Measurements from ENCODE around the gene DNAAF1.
"Not testable (repeated sequence)": the region's sequence is repeated elsewhere in the genome, so short reads cannot be mapped to it uniquely, and the experiment has no call there.

DNAAF1 gene

GRCh38 chr16:84144859-84145639 lies at the start of gene DNAAF1, which contains the start of gene HSDL1:
Gene DNAAF1, plus strand, starts transcription at chr16:84145308. Its CDS starts 133 bp downstream, at chr16:84145441.
Gene HSDL1, minus strand, starts transcription at chr16:84145177. Its CDS starts 13,856 bp downstream, at chr16:84131321.
- DNase-seq = peak; percentile 91

GRCh38 chr16:84095466-84095865 lies 49.6 kb upstream of the DNAAF1 start:
- no peak for DNase-seq

GRCh38 chr16:84096447-84097005 lies 48.6 kb upstream of the DNAAF1 start:
- DNase-seq = no peak

- DNase-seq = no peak
Measured at GRCh38 chr16:84098939-84099338, 46.2 kb upstream of the DNAAF1 start.

GRCh38 chr16:84103678-84104077 lies 41.4 kb upstream of the DNAAF1 start:
- no peak for DNase-seq

GRCh38 chr16:84104231-84104630 lies 40.9 kb upstream of the DNAAF1 start:
- no peak for DNase-seq

- DNase-seq = no peak
Measured at GRCh38 chr16:84105301-84105815, 39.8 kb upstream of the DNAAF1 start.

GRCh38 chr16:84105948-84106740 lies 39.0 kb upstream of the DNAAF1 start:
- DNase-seq = no peak

- no peak for DNase-seq
Measured at GRCh38 chr16:84107921-84108320, 37.2 kb upstream of the DNAAF1 start.

- DNase-seq = peak; percentile 33
Measured at GRCh38 chr16:84109598-84110335, 35.3 kb upstream of the DNAAF1 start.

- DNase-seq = no peak
Measured at GRCh38 chr16:84110527-84110926, 34.6 kb upstream of the DNAAF1 start.

GRCh38 chr16:84111525-84111924 lies 33.6 kb upstream of the DNAAF1 start:
- no peak for DNase-seq

GRCh38 chr16:84111949-84112348 lies 33.2 kb upstream of the DNAAF1 start:
- not testable (repeated sequence) for DNase-seq

GRCh38 chr16:84115919-84116719 lies 29.0 kb upstream of the DNAAF1 start:
- DNase-seq = peak; percentile 34

- DNase-seq = peak; percentile 99
Measured at GRCh38 chr16:84116720-84117493, 28.2 kb upstream of the DNAAF1 start, which contains the start of gene MBTPS1. Gene MBTPS1, minus strand, starts transcription at chr16:84116942. Its CDS starts 15,159 bp downstream, at chr16:84101783.

- no peak for DNase-seq
Measured at GRCh38 chr16:84117494-84117843, 27.6 kb upstream of the DNAAF1 start.

- not testable (repeated sequence) for DNase-seq
Measured at GRCh38 chr16:84118315-84118714, 26.8 kb upstream of the DNAAF1 start.

- DNase-seq = no peak
Measured at GRCh38 chr16:84119368-84119767, 25.7 kb upstream of the DNAAF1 start.

- DNase-seq = no peak
Measured at GRCh38 chr16:84120023-84120422, 25.1 kb upstream of the DNAAF1 start.

- no peak for DNase-seq
Measured at GRCh38 chr16:84121007-84121406, 24.1 kb upstream of the DNAAF1 start.

Data from inflammatory macrophage treated with lipopolysaccharide for 4 hours (primary cell).